GM19025 (cell line): Measurements from ENCODE around the gene TBC1D19.

ENCODE experiments used
- ATAC-seq: cut with Tn5 transposase; IDR thresholded peaks from one replicate; pipeline ENCODE4 v1.9.1; 2021; ENCODE audit warnings: mild to moderate bottlenecking, low read depth, moderate library complexity; ENCODE audit not compliant: unreplicated experiment

The TBC1D19 gene

DNA sequence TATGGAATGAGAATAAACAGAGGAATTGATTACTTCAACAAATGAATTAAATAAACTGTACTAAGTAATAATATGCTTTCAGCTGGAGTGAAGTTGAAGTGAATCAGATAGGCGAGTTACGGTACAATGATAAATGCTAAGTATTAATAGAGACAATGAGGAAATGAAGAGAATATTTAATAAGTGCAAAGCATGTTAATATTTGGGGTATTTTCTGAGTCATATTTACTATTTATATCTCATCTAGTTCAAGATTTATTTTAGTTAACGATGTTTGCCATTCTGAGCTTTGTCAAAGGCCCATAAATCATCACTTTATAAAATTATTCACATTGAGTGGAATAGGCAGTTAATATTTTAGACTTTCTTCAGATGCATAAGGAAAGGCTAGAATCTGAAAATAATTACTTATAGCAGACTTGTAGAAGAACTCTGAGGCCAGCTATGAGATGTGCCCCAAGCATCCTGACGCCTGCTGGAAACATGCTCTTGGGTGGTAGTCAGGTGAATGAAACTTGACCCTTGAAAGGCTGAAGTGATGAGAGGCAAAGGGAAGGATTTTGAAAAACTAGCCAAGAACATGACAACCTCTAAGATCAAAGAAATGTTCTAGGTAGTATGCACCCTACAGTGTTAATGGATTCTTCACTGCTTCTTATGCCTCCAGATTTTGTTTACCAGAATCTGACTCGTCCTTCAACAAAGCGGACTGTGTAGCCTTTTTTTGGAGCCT, 142.9 kb downstream of the TBC1D19 start:
- ATAC-seq, result no peak

DNA sequence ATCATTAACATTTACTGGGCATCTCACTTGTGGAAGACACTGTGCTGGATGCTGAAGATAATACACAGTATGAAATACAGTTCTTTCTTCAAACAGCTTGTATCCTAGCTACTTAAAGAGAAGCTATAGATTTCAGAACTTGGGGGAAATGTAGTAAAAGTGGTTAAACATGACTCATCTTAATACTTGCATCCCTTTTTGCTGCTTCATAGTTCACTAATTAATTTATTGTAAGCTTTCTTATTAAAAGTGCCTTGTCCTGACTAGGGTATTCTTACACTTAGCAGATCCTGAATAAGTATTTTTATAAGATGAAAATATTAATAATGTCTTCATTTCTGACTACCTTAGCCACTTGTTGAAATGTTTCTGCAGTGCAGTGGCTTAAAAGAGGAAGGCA, 144.0 kb downstream of the TBC1D19 start:
- no peak for ATAC-seq

GRCh38 chr4:26729027-26729426, 145.1 kb downstream of the TBC1D19 start:
- no peak for ATAC-seq

DNA sequence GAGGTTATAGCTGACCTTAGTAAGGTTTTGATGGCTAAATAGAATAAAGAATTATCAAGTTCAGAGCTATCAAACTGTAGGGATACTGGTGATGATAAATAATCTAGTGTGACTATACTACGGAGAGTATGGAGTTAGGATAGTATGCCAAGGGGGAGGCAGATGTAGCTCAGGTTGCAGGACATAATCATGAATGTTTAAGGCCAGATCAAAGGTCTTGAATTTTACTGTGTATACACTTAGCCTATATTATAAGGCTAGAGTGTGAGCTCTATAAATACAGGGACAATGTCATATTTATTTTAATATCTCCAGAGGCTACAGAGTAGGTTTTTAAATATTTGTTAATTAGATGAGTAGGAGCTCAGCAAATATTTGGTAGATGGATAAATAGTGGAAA, 145.7 kb downstream of the TBC1D19 start:
- no peak for ATAC-seq

DNA sequence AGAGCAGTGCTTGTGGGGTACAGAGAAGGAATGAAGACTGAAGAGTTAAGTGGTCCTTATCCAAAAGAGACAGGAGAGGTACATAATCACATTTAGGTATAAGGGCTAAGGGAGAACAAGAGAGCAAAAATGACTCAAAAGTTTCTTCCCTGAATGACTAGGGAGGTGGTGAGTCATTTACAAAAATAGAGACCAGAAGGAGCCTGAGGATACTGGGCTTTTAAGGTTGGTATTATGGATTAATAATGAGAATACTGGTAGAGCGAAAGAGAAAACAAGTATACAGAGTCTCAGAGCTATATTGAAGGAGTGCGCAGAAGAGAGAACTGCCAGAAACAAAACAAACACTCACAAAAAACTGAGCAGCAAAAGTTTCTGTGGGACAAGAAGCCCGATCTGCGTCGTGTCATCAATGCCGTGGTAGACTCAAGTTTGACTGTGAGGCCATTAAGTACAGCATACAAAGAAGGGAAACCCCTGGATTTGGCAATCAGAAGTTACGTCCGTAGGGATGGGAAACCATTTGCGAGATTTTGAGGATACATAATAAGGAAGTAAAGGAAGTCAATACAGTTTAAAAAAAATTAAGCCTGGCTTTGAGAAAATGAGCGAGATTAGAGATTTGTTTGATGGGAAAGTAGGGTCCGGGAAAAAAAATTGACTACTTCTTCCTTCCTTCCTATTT, 147.6 kb downstream of the TBC1D19 start:
- peak; percentile 91 for ATAC-seq

- no peak for ATAC-seq
Measured at GRCh38 chr4:26732356-26732755, 148.5 kb downstream of the TBC1D19 start.

GRCh38 chr4:26736621-26737020, 152.7 kb downstream of the TBC1D19 start:
- ATAC-seq, result no peak

DNA sequence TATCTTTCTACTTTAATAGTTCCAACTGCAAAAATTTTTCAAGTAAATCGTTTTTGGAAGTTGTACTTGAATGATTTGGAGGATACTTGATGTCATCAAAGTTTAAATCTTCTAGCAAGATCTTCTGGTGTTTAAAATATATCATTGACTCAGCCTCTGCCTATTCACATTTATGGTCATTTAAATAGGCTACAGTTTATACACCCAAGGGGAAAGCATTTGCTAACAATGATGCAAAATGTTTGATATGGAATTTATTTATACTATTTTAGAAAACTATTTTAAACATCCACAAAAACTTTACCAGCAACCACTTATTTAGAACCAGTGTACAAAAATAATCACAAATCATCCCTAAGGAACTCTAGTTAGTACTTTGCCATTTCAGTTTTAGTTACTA, 153.5 kb downstream of the TBC1D19 start:
- ATAC-seq, result no peak

- ATAC-seq, result no peak
Measured at GRCh38 chr4:26741491-26741871, 157.6 kb downstream of the TBC1D19 start.

- peak; percentile 99 for ATAC-seq
Measured at GRCh38 chr4:26746802-26747213, 162.9 kb downstream of the TBC1D19 start.

- ATAC-seq, result no peak
Measured at GRCh38 chr4:26748811-26749210, 164.9 kb downstream of the TBC1D19 start.

DNA sequence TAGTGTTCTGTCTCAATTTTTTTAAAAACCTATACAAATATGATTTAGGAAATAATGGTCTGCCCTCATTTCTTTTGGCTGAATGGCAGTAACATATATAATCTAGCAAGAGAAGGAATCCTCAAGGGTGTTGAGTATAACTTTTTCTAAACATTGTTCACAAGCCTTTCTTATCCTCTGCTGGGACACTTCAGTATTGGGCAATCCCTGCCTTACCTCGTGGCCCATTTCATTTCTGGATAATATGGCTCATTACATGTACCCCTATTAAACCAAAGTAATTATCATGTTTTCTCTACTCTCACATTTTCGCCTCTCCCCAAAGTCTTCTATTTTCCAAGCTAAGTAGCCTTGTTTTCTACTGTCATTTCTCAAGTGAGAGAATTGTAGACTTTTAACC, 166.0 kb downstream of the TBC1D19 start:
- no peak for ATAC-seq

- ATAC-seq, result no peak
Measured at GRCh38 chr4:26751004-26751403, 167.1 kb downstream of the TBC1D19 start.

- ATAC-seq, result peak; percentile 85
Measured at GRCh38 chr4:26751838-26752237, 168.0 kb downstream of the TBC1D19 start.

DNA sequence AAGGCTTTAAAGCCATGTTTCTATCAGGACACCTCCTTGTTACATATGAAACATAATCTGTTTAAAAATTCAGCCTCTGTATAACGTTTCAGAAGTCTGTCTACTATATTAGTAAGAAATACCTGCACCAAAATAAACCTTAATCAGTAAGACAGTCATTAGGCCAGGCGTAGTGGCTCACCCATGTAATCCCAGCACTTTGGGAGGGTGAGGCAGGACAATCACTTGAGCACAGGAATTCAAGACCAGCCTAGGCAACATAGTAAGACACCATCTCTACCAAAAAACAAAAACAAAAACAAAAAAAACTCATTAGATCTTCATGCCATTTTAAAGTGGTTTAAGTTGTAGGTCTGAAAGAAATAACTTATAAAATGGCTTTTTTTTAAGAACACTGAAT, 169.3 kb downstream of the TBC1D19 start:
- no peak for ATAC-seq

- ATAC-seq, result no peak
Measured at GRCh38 chr4:26753617-26754016, 169.7 kb downstream of the TBC1D19 start.

GRCh38 chr4:26757751-26758150, 173.9 kb downstream of the TBC1D19 start:
- no peak for ATAC-seq

DNA sequence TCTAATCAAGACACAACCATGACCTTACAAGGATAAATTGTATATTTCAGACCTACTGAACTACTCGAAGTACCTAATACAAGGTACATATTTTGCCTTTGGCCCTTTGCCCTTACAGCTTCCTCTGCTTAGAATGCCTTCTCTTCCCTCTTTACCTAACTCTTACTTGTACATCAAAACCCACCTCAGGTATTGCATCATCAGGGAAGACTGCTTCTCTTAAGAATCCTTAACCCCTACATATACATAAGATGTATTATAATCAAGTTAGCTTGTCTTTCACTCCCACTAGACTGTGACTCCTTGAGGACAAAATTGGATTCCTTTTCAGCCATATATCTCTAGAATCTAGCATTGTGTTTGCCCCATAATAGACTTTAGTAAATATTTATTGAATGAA, 175.0 kb downstream of the TBC1D19 start:
- ATAC-seq, result no peak

- no peak for ATAC-seq
Measured at GRCh38 chr4:26762650-26763049, 178.8 kb downstream of the TBC1D19 start.

DNA sequence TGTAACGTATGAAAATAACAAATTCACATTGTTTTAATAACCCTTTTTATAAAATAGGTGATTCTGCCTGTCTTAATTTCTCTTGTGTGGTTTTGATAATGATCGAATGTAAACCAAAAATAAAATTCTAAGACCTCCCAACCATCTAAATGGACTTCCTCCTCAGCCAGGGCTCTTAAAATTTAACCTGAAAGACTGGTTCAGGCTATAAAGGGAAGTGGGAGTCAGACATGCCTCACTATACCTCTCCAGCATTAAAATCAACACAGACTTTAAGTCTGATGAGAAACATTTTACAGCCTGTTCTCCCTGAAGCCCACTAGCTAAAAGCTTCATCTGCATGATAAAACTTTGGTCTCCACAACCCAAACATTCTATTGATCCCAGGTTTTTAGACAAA, 179.2 kb downstream of the TBC1D19 start:
- ATAC-seq, result no peak

GRCh38 chr4:26763648-26764047, 179.8 kb downstream of the TBC1D19 start:
- no peak for ATAC-seq

GRCh38 chr4:26764231-26764630, 180.3 kb downstream of the TBC1D19 start:
- no peak for ATAC-seq
